ENCODE results near the gene FHOD3. TPM values are rescaled to one million over a fixed set of nuclear protein-coding genes. Genes with fewer than 3 reads are reported as not detected.
"Not testable (repeated sequence)": the region's sequence is repeated elsewhere in the genome, so short reads cannot be mapped to it uniquely, and the experiment has no call there.

FHOD3 gene
- total and polyA plus RNA-seq, 5 experiments from 2014 or later: not detected

GRCh38 chr18:36809590-36810381, 512.3 kb downstream of the FHOD3 start:
- POLR2A ChIA-PET: no interaction called here
- Mint-ChIP-seq H3K36me3 (peaks cover 10 to 72% (median 21%) of the 10 kb centered on the region in 3 donors), H3K27me3 (no peaks in the 10 kb centered on the region)

GRCh38 chr18:36811430-36811829, 513.9 kb downstream of the FHOD3 start:
- Mint-ChIP-seq H3K27ac (no peak overlapping the region), H3K27me3 (no peaks in the 10 kb centered on the region), H3K4me3 (no peak overlapping the region), H3K9me3 (no peaks in the 10 kb centered on the region), H3K36me3 (peaks cover 0 to 70% (median 4%) of the 10 kb centered on the region in 3 donors), H3K4me1 (peaks cover 4 to 19% (median 11%) of the 10 kb centered on the region in 4 donors)
- DNase-seq: no peak
- ATAC-seq: no peak
- POLR2A ChIA-PET: no interaction called here

More at GRCh38 chr18:36809590-36810381, 512.3 kb downstream of the FHOD3 start:
- peaks cover 3 to 19% (median 8%) of the 10 kb centered on the region in 4 donors for H3K4me1 Mint-ChIP-seq
- peak in 8 of 10 donors; percentile 2 to 69 (median 32) for DNase-seq
- no peak overlapping the region for H3K4me3 Mint-ChIP-seq
- peak overlapping the region in 1 of 10 donors; percentile 5 for H3K27ac Mint-ChIP-seq
- H3K9me3 Mint-ChIP-seq: no peaks in the 10 kb centered on the region
- peak; percentile 90 to 96 for ATAC-seq

DNA sequence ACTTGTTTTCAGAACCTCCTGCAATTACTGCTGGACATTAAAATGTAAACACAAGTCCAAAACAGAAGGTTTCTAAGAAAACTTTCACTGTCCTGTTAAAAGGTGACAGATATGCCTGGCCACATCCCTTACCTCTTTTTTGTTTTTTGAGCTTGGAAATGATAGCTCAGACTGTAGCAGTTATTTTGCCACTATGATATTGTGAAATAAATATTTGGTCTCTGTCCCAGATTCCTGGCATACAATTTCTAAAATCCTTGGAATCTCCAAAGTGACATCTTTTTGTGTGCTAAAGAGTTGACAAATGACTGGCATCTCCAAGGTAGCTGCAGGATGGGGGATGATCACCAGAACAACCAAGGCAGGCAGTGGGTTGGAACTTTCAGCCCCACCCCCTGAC, 514.4 kb downstream of the FHOD3 start:
- peaks cover 0 to 71% (median 2%) of the 10 kb centered on the region in 3 donors for H3K36me3 Mint-ChIP-seq
- H3K4me1 Mint-ChIP-seq: peaks cover 4 to 18% (median 12%) of the 10 kb centered on the region in 4 donors
- H3K27me3 Mint-ChIP-seq: no peaks in the 10 kb centered on the region
- POLR2A ChIA-PET: no interaction called here
- ATAC-seq (no peak), DNase-seq (no peak)
- H3K4me3 Mint-ChIP-seq: no peak overlapping the region
- H3K27ac Mint-ChIP-seq: peak overlapping the region in 2 of 10 donors; percentile 40 to 45
- H3K9me3 Mint-ChIP-seq: no peaks in the 10 kb centered on the region

DNA sequence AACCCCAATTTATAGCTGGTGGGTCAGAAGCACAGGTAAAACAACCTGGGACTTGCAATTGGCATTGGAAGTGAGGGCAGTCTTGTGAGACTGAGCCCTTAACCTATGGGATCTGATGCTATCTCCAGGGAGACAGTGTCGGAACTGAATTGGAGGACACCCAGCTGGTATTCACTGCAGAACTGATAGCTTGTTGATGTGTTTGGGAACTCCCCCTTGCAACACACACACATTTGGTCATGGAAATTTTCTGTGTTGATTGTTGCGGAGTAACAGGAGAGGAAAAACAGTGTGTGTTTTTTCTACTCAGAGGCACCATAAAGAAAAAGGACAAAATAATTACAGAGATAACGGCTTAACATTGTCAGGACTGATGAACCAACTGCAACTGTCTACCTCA, 515.2 kb downstream of the FHOD3 start:
- no peaks in the 10 kb centered on the region for H3K27me3 Mint-ChIP-seq
- H3K4me1 Mint-ChIP-seq: peaks cover 4 to 16% (median 10%) of the 10 kb centered on the region in 4 donors
- POLR2A ChIA-PET: no interaction called here
- H3K27ac Mint-ChIP-seq: peak overlapping the region in 7 of 10 donors; percentile 31 to 57 (median 37)
- H3K9me3 Mint-ChIP-seq: no peaks in the 10 kb centered on the region
- DNase-seq (no peak), ATAC-seq (no peak)
- H3K4me3 Mint-ChIP-seq: no peak overlapping the region
- H3K36me3 Mint-ChIP-seq: peaks cover 0 to 68% (median 2%) of the 10 kb centered on the region in 3 donors

- Mint-ChIP-seq H3K36me3 (peaks cover 4 to 68% (median 7%) of the 10 kb centered on the region in 3 donors), H3K4me1 (peaks cover 4 to 19% (median 7%) of the 10 kb centered on the region in 4 donors), H3K27ac (peak overlapping the region in 6 of 10 donors; percentile 9 to 63 (median 18)), H3K4me3 (no peak overlapping the region), H3K27me3 (no peaks in the 10 kb centered on the region), H3K9me3 (no peaks in the 10 kb centered on the region)
- POLR2A ChIA-PET: no interaction called here
- no peak for DNase-seq
- ATAC-seq: no peak
Measured at GRCh38 chr18:36813101-36813775, 515.7 kb downstream of the FHOD3 start.

GRCh38 chr18:36813824-36814223, 516.3 kb downstream of the FHOD3 start:
- ATAC-seq (no peak), DNase-seq (no peak)
- Mint-ChIP-seq H3K36me3 (peaks cover 4 to 70% (median 8%) of the 10 kb centered on the region in 3 donors), H3K4me3 (no peak overlapping the region), H3K27me3 (no peaks in the 10 kb centered on the region), H3K9me3 (no peaks in the 10 kb centered on the region), H3K27ac (peak overlapping the region in 6 of 10 donors; percentile 8 to 49 (median 18)), H3K4me1 (peaks cover 4 to 19% (median 7%) of the 10 kb centered on the region in 4 donors)
- POLR2A ChIA-PET: no interaction called here

GRCh38 chr18:36814994-36815393, 517.5 kb downstream of the FHOD3 start:
- POLR2A ChIA-PET: no interaction called here
- H3K4me1 Mint-ChIP-seq: peaks cover 0 to 16% (median 6%) of the 10 kb centered on the region in 4 donors
- no peaks in the 10 kb centered on the region for H3K9me3 Mint-ChIP-seq
- H3K4me3 Mint-ChIP-seq: no peak overlapping the region
- no peaks in the 10 kb centered on the region for H3K27me3 Mint-ChIP-seq
- ATAC-seq: no peak
- peak overlapping the region in 1 of 10 donors; percentile 58 for H3K27ac Mint-ChIP-seq
- DNase-seq: no peak
- peaks cover 4 to 73% (median 8%) of the 10 kb centered on the region in 3 donors for H3K36me3 Mint-ChIP-seq

- peaks cover 4 to 66% (median 8%) of the 10 kb centered on the region in 3 donors for H3K36me3 Mint-ChIP-seq
- POLR2A ChIA-PET, DNase-seq, H3K4me3 Mint-ChIP-seq, H3K9me3 Mint-ChIP-seq, H3K27me3 Mint-ChIP-seq, ATAC-seq: not testable (repeated sequence)
- peaks cover 0 to 16% (median 6%) of the 10 kb centered on the region in 4 donors for H3K4me1 Mint-ChIP-seq
- H3K27ac Mint-ChIP-seq: peak overlapping the region in 1 of 10 donors; percentile 43
Measured at GRCh38 chr18:36816096-36816495, 518.6 kb downstream of the FHOD3 start.

GRCh38 chr18:36817039-36817438, 519.5 kb downstream of the FHOD3 start:
- no peaks in the 10 kb centered on the region for H3K27me3 Mint-ChIP-seq
- H3K4me3 Mint-ChIP-seq: no peak overlapping the region
- ATAC-seq: no peak
- H3K4me1 Mint-ChIP-seq: peaks cover 0 to 16% (median 6%) of the 10 kb centered on the region in 4 donors
- H3K9me3 Mint-ChIP-seq: no peaks in the 10 kb centered on the region
- peak overlapping the region in 4 of 10 donors; percentile 0 to 58 (median 26) for H3K27ac Mint-ChIP-seq
- H3K36me3 Mint-ChIP-seq: peaks cover 4 to 60% (median 8%) of the 10 kb centered on the region in 3 donors
- POLR2A ChIA-PET: no interaction called here
- no peak for DNase-seq

GRCh38 chr18:36818652-36819051, 521.1 kb downstream of the FHOD3 start:
- no peak overlapping the region for H3K27ac Mint-ChIP-seq
- peaks cover 4 to 48% (median 11%) of the 10 kb centered on the region in 3 donors for H3K36me3 Mint-ChIP-seq
- ATAC-seq: no peak
- no peaks in the 10 kb centered on the region for H3K9me3 Mint-ChIP-seq
- no peak for DNase-seq
- no peak overlapping the region for H3K4me3 Mint-ChIP-seq
- H3K27me3 Mint-ChIP-seq: no peaks in the 10 kb centered on the region
- POLR2A ChIA-PET: interaction anchor here (1.6 kb wide), 1 partner anchor 10 kb away, joined by 4 read pairs; the partner anchor contains the start of genes KIAA1328 and TPGS2
- peaks cover 0 to 14% (median 4%) of the 10 kb centered on the region in 4 donors for H3K4me1 Mint-ChIP-seq

DNA sequence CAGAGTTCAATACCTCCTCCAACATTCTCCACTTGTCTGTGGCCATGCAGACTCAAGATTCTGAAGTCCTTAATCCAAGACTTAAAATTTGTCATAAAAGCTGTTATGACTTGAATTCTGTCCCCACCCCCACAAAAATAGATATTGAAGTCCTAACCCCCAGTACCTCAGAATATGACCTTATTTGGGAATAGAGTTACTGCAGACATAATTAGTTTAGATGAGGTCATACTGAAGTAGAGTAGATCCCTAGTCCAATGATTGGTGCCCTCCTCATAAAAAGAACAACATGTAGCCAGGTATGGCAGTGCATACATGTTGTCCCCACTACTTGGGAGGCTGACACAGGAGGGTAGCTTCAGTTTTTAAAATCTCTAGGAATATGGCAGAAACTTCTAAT, 522.1 kb downstream of the FHOD3 start:
- POLR2A ChIA-PET: interaction anchor here (1.6 kb wide), 1 partner anchor 9 kb away, joined by 4 read pairs; the partner anchor contains the start of genes KIAA1328 and TPGS2
- no peak overlapping the region for H3K27ac Mint-ChIP-seq
- H3K9me3 Mint-ChIP-seq: no peaks in the 10 kb centered on the region
- H3K36me3 Mint-ChIP-seq: peaks cover 4 to 40% (median 15%) of the 10 kb centered on the region in 3 donors
- H3K4me3 Mint-ChIP-seq: no peak overlapping the region
- no peak for DNase-seq
- H3K27me3 Mint-ChIP-seq: no peaks in the 10 kb centered on the region
- H3K4me1 Mint-ChIP-seq: peaks cover 0 to 7% (median 2%) of the 10 kb centered on the region in 4 donors
- ATAC-seq: no peak

DNA sequence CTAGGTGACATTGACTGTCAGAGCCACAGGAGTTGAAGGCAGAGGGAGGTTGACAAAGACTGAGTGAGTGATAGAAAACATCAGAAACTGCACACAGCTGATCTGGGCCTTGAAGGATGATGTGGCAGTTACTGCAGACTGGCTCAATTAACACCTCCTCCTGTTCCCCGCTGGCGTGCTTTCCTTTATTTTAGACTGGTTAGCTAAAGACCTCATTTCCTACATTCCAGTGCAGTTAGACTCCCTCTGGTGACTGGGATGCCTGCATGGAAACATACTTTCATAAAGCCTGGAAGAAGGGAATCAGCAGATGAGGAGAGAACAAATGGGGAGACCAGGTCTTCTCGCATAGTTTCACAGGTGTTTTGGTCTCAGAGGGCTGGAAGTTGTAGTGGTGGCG, 524.2 kb downstream of the FHOD3 start:
- no peak overlapping the region for H3K4me3 Mint-ChIP-seq
- no peaks in the 10 kb centered on the region for H3K27me3 Mint-ChIP-seq
- peaks cover 0 to 7% (median 3%) of the 10 kb centered on the region in 4 donors for H3K4me1 Mint-ChIP-seq
- no peak for DNase-seq
- peaks cover 4 to 24% (median 15%) of the 10 kb centered on the region in 3 donors for H3K36me3 Mint-ChIP-seq
- no peak for ATAC-seq
- POLR2A ChIA-PET: no interaction called here
- no peaks in the 10 kb centered on the region for H3K9me3 Mint-ChIP-seq
- peak overlapping the region in 2 of 10 donors; percentile 10 to 39 for H3K27ac Mint-ChIP-seq

Data from naive thymus-derived CD8-positive, alpha-beta T cell (primary cell).